Measurements from ENCODE around the gene ADAMTS12. TPM values are rescaled to one million over a fixed set of nuclear protein-coding genes. Genes with fewer than 3 reads are reported as not detected.

Gene ADAMTS12
- total and polyA plus RNA-seq, 2 of the 8 experiments (the other 6 are each of a cell fraction or from before 2014, with no cell fraction given) = 6.4 to 12.8 TPM

GRCh38 chr5:33735072-33735471 lies 156.7 kb downstream of the ADAMTS12 start (continued):
- no peak for TF ChIP-seq CHD7 (IDR thresholded peaks at IDR 0.05; ENCODE audit: insufficient replicate concordance, low read length)
- no peak for TF ChIP-seq TAF1 (IDR thresholded peaks at IDR 0.05; ENCODE audit: low read depth, low read length)
- no peak for TF ChIP-seq E2F6 (IDR thresholded peaks at IDR 0.05)

All from H1 (cell line).